ENCODE results near the gene PHTF2.

DNA sequence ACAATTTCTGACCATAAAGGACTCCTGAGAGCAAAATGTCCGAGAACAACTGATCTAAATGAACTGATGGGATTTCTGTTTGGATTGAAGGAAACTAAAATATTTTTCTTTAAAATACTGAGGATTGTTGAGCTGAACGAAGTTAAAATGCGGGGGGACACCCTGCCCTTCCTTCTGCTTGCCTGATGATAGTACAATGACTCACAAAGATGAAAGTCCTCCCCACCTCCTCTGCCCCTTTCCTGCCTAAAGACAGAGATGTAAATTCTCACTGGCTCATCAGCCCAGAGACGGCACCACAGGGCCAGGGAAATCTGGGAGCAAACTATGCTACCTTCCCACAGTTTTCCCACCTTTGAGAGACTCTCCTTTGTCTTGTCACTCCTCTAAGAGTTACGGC is 180.6 kb downstream of the PHTF2 start:
- TF ChIP-seq POLR2A (IDR thresholded peaks at IDR 0.05; ENCODE audit: low read depth, low read length) (no peak), FOS (IDR thresholded peaks at IDR 0.05; ENCODE audit: low read depth, low read length) (no peak), CEBPB (IDR thresholded peaks at IDR 0.05; ENCODE audit: low read depth, low read length) (no peak)
- TF ChIP-seq, protein P1, sequence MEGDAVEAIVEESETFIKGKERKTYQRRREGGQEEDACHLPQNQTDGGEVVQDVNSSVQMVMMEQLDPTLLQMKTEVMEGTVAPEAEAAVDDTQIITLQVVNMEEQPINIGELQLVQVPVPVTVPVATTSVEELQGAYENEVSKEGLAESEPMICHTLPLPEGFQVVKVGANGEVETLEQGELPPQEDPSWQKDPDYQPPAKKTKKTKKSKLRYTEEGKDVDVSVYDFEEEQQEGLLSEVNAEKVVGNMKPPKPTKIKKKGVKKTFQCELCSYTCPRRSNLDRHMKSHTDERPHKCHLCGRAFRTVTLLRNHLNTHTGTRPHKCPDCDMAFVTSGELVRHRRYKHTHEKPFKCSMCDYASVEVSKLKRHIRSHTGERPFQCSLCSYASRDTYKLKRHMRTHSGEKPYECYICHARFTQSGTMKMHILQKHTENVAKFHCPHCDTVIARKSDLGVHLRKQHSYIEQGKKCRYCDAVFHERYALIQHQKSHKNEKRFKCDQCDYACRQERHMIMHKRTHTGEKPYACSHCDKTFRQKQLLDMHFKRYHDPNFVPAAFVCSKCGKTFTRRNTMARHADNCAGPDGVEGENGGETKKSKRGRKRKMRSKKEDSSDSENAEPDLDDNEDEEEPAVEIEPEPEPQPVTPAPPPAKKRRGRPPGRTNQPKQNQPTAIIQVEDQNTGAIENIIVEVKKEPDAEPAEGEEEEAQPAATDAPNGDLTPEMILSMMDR (conservative IDR thresholded peaks at IDR 0.05; ENCODE audit: low read depth, low read length): no peak

Data from IMR-90 (cell line).